ENCODE data around the gene PGM2L1. TPM values are rescaled to one million over a fixed set of nuclear protein-coding genes. Genes with fewer than 3 reads are reported as not detected.

PGM2L1 gene
- total and polyA plus RNA-seq, 2 experiments from 2014 or later, result 32.6 to 44.4 TPM

DNA sequence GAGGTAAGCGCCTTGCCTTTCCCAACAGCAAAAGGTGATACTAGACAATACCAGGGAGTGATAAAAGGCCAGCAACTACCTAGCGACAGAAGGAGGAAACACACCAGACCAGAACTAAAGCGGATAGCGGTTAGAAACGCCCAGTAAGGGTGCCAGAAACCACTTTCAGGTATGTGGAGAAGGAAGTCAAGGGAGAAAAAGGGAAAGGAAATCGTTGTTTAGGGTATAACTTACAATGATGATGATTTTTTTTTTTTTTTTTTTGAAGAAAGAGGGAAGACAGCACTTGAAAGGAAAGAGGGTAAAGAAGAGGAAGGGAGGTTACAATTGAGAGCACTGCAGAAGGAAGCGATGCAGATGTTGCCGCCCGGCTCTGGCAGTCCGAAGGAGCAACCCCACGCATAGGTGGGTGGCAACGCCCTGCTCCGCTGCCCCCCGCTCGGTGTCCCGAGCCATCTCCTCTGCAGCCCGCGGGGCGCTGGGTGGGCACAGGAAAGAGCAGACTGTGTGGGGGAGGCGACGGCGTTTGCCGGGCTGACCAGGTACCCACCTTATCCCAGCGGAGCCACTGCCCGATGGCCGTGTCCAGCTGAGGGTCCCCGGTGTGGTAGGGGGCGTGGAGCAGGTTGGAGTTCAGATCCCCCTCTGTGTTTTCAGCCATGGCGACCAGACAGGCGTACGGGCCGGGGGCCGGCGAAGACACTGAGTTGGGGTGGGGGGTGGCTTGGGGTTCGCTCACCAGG is 561 bp downstream of the PGM2L1 start (continued):
- TF ChIP-seq, protein P1, sequence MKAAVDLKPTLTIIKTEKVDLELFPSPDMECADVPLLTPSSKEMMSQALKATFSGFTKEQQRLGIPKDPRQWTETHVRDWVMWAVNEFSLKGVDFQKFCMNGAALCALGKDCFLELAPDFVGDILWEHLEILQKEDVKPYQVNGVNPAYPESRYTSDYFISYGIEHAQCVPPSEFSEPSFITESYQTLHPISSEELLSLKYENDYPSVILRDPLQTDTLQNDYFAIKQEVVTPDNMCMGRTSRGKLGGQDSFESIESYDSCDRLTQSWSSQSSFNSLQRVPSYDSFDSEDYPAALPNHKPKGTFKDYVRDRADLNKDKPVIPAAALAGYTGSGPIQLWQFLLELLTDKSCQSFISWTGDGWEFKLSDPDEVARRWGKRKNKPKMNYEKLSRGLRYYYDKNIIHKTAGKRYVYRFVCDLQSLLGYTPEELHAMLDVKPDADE (IDR thresholded peaks at IDR 0.05), result no peak
- no peak for TF ChIP-seq EZH2phosphoT487 (IDR thresholded peaks at IDR 0.05; ENCODE audit: unreplicated experiment)
- TF ChIP-seq JUNB (IDR thresholded peaks at IDR 0.05; ENCODE audit: unreplicated experiment), result no peak
- TF ChIP-seq NANOG (IDR thresholded peaks at IDR 0.05; ENCODE audit: borderline replicate concordance), result no peak
- TF ChIP-seq EZH2 (IDR thresholded peaks at IDR 0.05; ENCODE audit: low read depth, unreplicated experiment), result no peak

DNA sequence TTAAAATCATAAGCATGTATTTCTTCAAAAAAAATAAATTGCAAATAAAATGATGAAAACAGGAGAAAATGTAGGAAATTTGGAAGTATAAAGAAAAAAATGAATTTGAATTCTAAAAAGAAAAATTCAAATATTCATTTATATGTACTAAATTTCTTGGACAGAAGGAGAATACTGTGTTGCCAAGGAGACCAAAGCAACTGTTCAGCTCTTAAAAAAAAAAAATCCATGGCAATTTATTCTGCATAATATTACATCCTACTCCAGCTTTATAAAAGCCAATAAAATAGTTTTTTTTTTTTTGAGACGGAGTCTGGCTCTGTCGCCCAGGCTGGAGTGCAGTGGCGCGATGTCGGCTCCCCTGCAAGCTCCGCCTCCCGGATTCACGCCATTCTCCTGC is 6.0 kb downstream of the PGM2L1 start:
- Histone ChIP-seq H3K4me3 (no peak overlapping the region), H3F3A (replicated peaks; ENCODE audit: low read depth) (no peaks in the 10 kb centered on the region), H3K79me2 (replicated peaks; ENCODE audit: insufficient read depth) (peaks cover 64% of the 10 kb centered on the region), H2AFZ (no peak overlapping the region), H3K27ac (ENCODE audit: low read depth) (no peak overlapping the region), H3K27me3 (ENCODE audit: insufficient read depth) (no peaks in the 10 kb centered on the region), H3K36me3 (ENCODE audit: insufficient read depth) (0 out of 2 replicates have a peak, but pooled peaks cover 4% of the 10 kb centered on the region), H4K20me1 (replicated peaks; ENCODE audit: insufficient read depth) (no peaks in the 10 kb centered on the region), H3K4me1 (ENCODE audit: insufficient read depth) (peaks cover 27% of the 10 kb centered on the region), H3K4me2 (no peak overlapping the region), H3K9me2 (ENCODE audit: insufficient read depth) (no peaks in the 10 kb centered on the region)
- no peak overlapping the region for H3K4me3 Mint-ChIP-seq
- no peaks in the 10 kb centered on the region; the same call in 2 of the 3 replicates for H3K9me3 Mint-ChIP-seq
- TF ChIP-seq, protein P2, sequence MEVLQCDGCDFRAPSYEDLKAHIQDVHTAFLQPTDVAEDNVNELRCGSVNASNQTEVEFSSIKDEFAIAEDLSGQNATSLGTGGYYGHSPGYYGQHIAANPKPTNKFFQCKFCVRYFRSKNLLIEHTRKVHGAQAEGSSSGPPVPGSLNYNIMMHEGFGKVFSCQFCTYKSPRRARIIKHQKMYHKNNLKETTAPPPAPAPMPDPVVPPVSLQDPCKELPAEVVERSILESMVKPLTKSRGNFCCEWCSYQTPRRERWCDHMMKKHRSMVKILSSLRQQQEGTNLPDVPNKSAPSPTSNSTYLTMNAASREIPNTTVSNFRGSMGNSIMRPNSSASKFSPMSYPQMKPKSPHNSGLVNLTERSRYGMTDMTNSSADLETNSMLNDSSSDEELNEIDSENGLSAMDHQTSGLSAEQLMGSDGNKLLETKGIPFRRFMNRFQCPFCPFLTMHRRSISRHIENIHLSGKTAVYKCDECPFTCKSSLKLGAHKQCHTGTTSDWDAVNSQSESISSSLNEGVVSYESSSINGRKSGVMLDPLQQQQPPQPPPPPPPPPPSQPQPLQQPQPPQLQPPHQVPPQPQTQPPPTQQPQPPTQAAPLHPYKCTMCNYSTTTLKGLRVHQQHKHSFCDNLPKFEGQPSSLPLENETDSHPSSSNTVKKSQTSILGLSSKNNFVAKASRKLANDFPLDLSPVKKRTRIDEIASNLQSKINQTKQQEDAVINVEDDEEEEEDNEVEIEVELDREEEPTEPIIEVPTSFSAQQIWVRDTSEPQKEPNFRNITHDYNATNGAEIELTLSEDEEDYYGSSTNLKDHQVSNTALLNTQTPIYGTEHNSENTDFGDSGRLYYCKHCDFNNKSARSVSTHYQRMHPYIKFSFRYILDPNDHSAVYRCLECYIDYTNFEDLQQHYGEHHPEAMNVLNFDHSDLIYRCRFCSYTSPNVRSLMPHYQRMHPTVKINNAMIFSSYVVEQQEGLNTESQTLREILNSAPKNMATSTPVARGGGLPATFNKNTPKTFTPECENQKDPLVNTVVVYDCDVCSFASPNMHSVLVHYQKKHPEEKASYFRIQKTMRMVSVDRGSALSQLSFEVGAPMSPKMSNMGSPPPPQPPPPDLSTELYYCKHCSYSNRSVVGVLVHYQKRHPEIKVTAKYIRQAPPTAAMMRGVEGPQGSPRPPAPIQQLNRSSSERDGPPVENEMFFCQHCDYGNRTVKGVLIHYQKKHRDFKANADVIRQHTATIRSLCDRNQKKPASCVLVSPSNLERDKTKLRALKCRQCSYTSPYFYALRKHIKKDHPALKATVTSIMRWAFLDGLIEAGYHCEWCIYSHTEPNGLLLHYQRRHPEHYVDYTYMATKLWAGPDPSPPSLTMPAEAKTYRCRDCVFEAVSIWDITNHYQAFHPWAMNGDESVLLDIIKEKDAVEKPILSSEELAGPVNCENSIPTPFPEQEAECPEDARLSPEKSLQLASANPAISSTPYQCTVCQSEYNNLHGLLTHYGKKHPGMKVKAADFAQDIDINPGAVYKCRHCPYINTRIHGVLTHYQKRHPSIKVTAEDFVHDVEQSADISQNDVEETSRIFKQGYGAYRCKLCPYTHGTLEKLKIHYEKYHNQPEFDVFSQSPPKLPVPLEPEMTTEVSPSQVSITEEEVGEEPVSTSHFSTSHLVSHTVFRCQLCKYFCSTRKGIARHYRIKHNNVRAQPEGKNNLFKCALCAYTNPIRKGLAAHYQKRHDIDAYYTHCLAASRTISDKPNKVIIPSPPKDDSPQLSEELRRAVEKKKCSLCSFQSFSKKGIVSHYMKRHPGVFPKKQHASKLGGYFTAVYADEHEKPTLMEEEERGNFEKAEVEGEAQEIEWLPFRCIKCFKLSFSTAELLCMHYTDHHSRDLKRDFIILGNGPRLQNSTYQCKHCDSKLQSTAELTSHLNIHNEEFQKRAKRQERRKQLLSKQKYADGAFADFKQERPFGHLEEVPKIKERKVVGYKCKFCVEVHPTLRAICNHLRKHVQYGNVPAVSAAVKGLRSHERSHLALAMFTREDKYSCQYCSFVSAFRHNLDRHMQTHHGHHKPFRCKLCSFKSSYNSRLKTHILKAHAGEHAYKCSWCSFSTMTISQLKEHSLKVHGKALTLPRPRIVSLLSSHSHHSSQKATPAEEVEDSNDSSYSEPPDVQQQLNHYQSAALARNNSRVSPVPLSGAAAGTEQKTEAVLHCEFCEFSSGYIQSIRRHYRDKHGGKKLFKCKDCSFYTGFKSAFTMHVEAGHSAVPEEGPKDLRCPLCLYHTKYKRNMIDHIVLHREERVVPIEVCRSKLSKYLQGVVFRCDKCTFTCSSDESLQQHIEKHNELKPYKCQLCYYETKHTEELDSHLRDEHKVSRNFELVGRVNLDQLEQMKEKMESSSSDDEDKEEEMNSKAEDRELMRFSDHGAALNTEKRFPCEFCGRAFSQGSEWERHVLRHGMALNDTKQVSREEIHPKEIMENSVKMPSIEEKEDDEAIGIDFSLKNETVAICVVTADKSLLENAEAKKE (CRISPR knock-in tag; IDR thresholded peaks at IDR 0.05), result no peak
- no peaks in the 10 kb centered on the region; the same call in 1 of the 3 replicates for H3K36me3 Mint-ChIP-seq (ENCODE audit: low read depth)
- ATAC-seq (no peak), DNase-seq (ENCODE audit: low spot score) (no peak)
- peaks cover 24% of the 10 kb centered on the region for H3K4me1 Mint-ChIP-seq
- peaks cover 4% of the 10 kb centered on the region for H3K27me3 Mint-ChIP-seq (ENCODE audit: insufficient read depth, low read depth, poor library complexity)
- H3K27ac Mint-ChIP-seq, result no peak overlapping the region
